Prostate gland (tissue), 2 donors: Measurements from ENCODE around the gene SEC14L3. TPM values are rescaled to one million over a fixed set of nuclear protein-coding genes. Genes with fewer than 3 reads are reported as not detected.
A peak's percentile ranks its signal among the peaks of the same experiment; 100 is the strongest.

Source experiments
- DNase-seq: peaks from one replicate; pipeline ENCODE4 v3.0.0-alpha.2; 2019; ENCODE audit warnings: low spot score
- H3K27ac ChIP-seq, 2 donors: fragments of 200-600 bp; sonication (generic); 2 replicates each; pipeline ENCODE4 v1.5.1; 2017 to 2019
- H3K27me3 ChIP-seq: fragments of 200-600 bp; sonication (generic); replicated peaks from 2 replicates; pipeline ENCODE4 v1.5.1; 2019; ENCODE audit not compliant: insufficient read depth
- H3K36me3 ChIP-seq, 2 donors: fragments of 200-600 bp; sonication (generic); 1 replicate in 1 of 2; 2 replicates in 1 of 2; pipeline versions ENCODE4 v1.5.1 to v1.8.1; 2017 to 2019
- H3K4me1 ChIP-seq: fragments of 200-600 bp; sonication (generic); replicated peaks from 2 replicates; pipeline ENCODE4 v1.5.1; 2019
- H3K4me3 ChIP-seq, 2 donors: fragments of 200-600 bp; sonication (generic); 2 replicates each; pipeline ENCODE4 v1.5.1; 2017 to 2019
- H3K9me3 ChIP-seq: fragments of 200-600 bp; sonication (generic); 2 replicates; pipeline ENCODE4 v1.5.1; 2017
- POLR2A ChIP-seq: fragments of 450-650 bp; IDR thresholded peaks from one replicate; pipeline ENCODE4 v1.6.1; 2016; ENCODE audit warnings: antibody characterized with exemption, mild to moderate bottlenecking
- POLR2AphosphoS5 ChIP-seq: sonication (generic); formaldehyde crosslinking; IDR thresholded peaks from one replicate; pipeline ENCODE4 v1.6.1; 2017; ENCODE audit warnings: antibody characterized with exemption
- WGBS: methylation state at CpG from one replicate; pipeline ENCODE4 v1.1.5; 2018; 5-methylcytosine and 5-hydroxymethylcytosine counted together
- intact Hi-C: fragments of 100-400 bp; cut with DNase I; formaldehyde crosslinking; loops from one replicate; pipeline ENCODE4 v1.14.2; 2022
- total RNA-seq, 2 donors: library from RNA; depleted of rRNA; stranded (reverse); fragments of >200 nt; gene quantifications; one replicate each; pipeline ENCODE4 v1.1.0, GENCODE V29; 2016
- TF ChIP-seq, protein P1 (sequence below), 4 experiments: fragments of 200-600 bp in 2 of 4; fragments of 450-650 bp in 2 of 4; sonication (generic) in 2 of 4; IDR thresholded peaks; 1 replicate in 3 of 4; 2 replicates in 1 of 4; pipeline ENCODE4 v1.5.1; 2016 to 2019; ENCODE audit warnings: antibody characterized with exemption in 4 of 4, mild to moderate bottlenecking in 2 of 4, moderate library complexity in 2 of 4

SEC14L3 gene
- total RNA-seq, 2 donors from 2014 or later = not detected

DNA sequence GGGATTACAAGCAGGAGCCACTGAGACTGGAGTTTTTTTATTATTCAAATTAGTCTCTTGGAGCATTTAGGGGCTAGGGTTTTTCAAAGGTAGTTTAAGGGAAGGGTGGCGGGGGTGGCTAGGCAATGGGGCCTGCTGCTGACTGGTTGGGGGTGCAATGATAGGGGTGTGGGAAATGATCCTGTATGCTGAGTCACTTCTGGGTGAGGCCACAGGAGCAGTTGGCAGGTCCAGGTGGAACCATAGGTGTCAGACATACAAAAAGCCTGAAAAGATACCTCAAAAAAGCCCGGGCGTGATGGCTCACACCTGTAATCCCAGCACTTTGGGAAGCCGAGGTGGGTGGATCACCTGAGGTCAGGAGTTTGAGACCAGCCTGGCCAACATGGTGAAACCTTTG is 32.6 kb downstream of the SEC14L3 start:
- no peak overlapping the region for H3K4me3 ChIP-seq
- H3K9me3 ChIP-seq = no peaks in the 10 kb centered on the region
- DNase-seq = no peak
- TF ChIP-seq POLR2A (no peak), POLR2AphosphoS5 (no peak)
- TF ChIP-seq, protein P1, sequence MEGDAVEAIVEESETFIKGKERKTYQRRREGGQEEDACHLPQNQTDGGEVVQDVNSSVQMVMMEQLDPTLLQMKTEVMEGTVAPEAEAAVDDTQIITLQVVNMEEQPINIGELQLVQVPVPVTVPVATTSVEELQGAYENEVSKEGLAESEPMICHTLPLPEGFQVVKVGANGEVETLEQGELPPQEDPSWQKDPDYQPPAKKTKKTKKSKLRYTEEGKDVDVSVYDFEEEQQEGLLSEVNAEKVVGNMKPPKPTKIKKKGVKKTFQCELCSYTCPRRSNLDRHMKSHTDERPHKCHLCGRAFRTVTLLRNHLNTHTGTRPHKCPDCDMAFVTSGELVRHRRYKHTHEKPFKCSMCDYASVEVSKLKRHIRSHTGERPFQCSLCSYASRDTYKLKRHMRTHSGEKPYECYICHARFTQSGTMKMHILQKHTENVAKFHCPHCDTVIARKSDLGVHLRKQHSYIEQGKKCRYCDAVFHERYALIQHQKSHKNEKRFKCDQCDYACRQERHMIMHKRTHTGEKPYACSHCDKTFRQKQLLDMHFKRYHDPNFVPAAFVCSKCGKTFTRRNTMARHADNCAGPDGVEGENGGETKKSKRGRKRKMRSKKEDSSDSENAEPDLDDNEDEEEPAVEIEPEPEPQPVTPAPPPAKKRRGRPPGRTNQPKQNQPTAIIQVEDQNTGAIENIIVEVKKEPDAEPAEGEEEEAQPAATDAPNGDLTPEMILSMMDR (IDR thresholded peaks at IDR 0.05) = no peak
- no peaks in the 10 kb centered on the region for H3K4me1 ChIP-seq
- H3K27me3 ChIP-seq = no peaks in the 10 kb centered on the region
- H3K27ac ChIP-seq = no peak overlapping the region
- H3K36me3 ChIP-seq = no peaks in the 10 kb centered on the region
- intact Hi-C loops = no loop called here
- WGBS = 96% methylated on average over 4 of the region's 4 CpGs

DNA sequence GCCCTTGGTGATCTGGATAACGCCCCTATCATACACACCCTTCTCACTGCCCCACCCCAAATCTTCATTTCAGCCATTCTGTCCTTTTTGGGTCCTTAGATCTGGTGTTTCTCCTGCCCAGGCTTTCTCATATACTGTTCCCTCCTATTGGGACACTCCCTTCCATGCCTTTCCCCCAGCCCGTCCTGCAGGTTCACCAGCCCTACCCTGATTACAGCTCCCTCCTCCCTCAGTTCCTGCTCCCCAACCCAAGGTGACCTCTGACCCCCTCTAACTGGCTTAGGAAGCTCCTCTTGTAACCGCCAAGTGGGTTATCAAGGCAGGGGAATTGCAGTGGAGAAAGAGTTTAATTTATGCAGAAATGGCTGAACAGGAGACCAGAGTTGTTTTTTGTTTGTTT is 33.3 kb downstream of the SEC14L3 start:
- DNase-seq = no peak
- 93% methylated on average over 3 of the region's 3 CpGs for WGBS
- intact Hi-C loops = no loop called here

DNA sequence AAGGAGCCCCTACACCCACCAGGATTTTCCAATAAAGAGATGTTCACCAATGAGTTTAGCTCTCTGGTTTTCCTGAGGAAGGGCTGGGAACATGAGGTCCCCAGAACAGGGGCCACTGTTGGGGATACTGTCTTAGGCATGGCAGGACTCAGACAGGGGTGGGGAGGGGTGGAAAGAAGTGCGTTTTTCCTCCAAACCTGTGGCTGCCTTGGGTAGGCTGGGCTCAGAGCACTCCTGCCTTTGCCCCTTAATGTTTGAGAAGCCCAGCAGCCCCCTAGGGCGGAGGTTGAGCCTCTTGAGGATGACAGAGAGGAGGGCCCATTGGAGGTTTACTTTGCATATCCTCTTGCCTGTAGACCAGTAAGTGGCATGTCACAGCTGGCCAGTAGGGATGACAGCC is 35.6 kb downstream of the SEC14L3 start:
- TF ChIP-seq POLR2A = no peak
- TF ChIP-seq, protein P1 (IDR thresholded peaks at IDR 0.05) = no peak
- Histone ChIP-seq H3K27ac (peak overlapping the region in 1 of 2 donors; percentile 24), H3K4me3 (no peak overlapping the region), H3K4me1 (no peaks in the 10 kb centered on the region), H3K27me3 (no peaks in the 10 kb centered on the region), H3K9me3 (no peaks in the 10 kb centered on the region), H3K36me3 (no peaks in the 10 kb centered on the region)
- intact Hi-C loops = no loop called here
- DNase-seq = no peak
- WGBS = 49% methylated on average over 2 of the region's 2 CpGs

More for the DNA sequence above, 33.3 kb downstream of the SEC14L3 start:
- H3K27me3 ChIP-seq = no peaks in the 10 kb centered on the region
- no peaks in the 10 kb centered on the region for H3K36me3 ChIP-seq
- H3K27ac ChIP-seq = no peak overlapping the region
- no peaks in the 10 kb centered on the region for H3K4me1 ChIP-seq
- TF ChIP-seq POLR2AphosphoS5 (no peak), POLR2A (no peak)
- TF ChIP-seq, protein P1 (IDR thresholded peaks at IDR 0.05) = no peak
- no peaks in the 10 kb centered on the region for H3K9me3 ChIP-seq
- no peak overlapping the region for H3K4me3 ChIP-seq

DNA sequence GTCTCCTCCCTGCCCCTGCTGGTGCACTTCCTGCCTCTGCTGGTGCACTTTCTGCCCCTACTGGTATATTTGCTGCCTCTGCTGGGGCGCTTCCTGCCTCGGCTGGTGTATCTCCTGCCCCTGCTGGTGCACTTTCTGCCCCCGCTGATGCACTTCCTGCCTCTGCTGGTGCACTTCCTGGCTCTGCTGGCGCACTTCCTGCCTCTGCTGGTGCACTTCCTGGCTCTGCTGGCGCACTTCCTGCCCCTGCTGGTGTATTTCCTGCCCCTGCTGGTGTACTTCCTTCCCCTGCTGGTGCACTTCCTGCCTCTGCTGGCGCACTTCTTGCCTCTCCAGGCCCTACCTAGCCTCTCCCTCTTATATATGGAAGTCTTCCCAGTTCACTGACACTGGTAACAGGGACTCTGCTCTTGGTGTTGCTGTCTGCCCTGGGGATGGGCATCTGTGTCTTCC is 36.1 kb downstream of the SEC14L3 start:
- Histone ChIP-seq H3K4me3 (no peak overlapping the region), H3K27ac (peak overlapping the region in 1 of 2 donors; percentile 24), H3K36me3 (no peaks in the 10 kb centered on the region), H3K27me3 (no peaks in the 10 kb centered on the region), H3K4me1 (no peaks in the 10 kb centered on the region), H3K9me3 (no peaks in the 10 kb centered on the region)
- DNase-seq = no peak
- no peak for TF ChIP-seq POLR2A
- TF ChIP-seq, protein P1 (IDR thresholded peaks at IDR 0.05) = no peak
- no peak for TF ChIP-seq POLR2AphosphoS5
- intact Hi-C loops = no loop called here
- 94% methylated on average over 6 of the region's 6 CpGs for WGBS

DNA sequence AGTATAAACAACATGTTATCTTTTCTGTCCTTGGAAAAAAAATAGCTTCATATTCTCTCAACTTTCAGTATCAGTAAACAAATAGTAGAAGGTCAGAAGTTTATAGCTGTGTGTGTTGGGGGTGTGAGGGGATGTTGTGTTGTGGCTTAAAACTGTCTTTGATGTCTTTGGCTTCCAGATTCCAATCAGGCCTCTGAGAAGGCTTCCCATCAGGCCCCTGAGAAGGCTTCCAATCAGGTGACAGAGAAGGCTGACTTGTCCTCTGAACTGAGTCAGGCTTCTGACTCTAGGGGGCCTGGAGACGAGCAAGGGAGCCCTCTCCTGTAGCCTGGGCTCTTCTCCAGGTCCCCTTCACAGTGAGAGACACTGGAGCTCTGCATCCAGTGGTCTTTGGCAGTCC is 37.0 kb downstream of the SEC14L3 start:
- no peak for TF ChIP-seq POLR2A
- no peak for TF ChIP-seq POLR2AphosphoS5
- TF ChIP-seq, protein P1 (IDR thresholded peaks at IDR 0.05) = no peak

More for the DNA sequence above, 37.0 kb downstream of the SEC14L3 start:
- no peak overlapping the region for H3K4me3 ChIP-seq
- no peak for DNase-seq
- 50% methylated on average over 1 of the region's 1 CpG for WGBS
- H3K27me3 ChIP-seq = no peaks in the 10 kb centered on the region
- H3K27ac ChIP-seq = no peak overlapping the region
- no peaks in the 10 kb centered on the region for H3K4me1 ChIP-seq
- intact Hi-C loops = no loop called here
- H3K36me3 ChIP-seq = no peaks in the 10 kb centered on the region
- H3K9me3 ChIP-seq = no peaks in the 10 kb centered on the region
